Germinal center (tissue), 1 donor: Measurements from ENCODE around the gene ASXL1.

Experiments
- DNase-seq: peaks from one replicate; pipeline ENCODE4 v3.0.0; 2012; ENCODE audit warnings: mixed read lengths, low spot score

The ASXL1 gene

DNA sequence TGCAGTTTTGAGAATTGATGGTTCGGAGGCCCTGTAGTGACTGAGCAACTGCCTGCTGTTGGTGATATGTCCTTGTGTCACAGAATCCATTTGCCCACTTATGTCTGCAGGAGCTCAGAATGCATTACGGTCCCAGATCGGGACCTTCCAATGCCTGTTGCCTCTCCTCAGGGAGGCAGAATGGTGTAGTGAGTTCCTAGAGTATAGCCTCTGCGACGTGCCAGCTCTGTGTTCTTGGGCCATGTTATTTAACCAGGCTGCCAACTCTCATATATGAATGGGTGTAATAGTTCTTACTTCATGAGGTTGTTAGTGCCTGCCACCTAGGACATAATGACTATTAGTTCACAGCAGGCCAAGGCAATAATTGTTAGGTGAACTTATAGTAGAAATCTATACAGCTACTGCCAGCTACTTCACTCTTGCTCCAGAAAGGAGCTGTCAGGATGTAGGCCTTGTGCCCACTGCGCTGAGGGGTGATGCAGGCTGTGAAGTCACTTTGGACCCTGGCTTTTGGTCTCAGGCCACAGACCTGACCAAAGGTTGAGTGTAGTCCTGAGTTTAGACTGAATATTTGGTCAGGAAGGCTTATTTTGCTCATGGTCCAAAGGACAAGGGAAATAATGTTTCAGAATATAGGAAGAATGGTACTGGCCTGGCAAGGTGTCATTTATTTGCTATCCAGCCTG is 82.1 kb downstream of the ASXL1 start:
- no peak for DNase-seq

DNA sequence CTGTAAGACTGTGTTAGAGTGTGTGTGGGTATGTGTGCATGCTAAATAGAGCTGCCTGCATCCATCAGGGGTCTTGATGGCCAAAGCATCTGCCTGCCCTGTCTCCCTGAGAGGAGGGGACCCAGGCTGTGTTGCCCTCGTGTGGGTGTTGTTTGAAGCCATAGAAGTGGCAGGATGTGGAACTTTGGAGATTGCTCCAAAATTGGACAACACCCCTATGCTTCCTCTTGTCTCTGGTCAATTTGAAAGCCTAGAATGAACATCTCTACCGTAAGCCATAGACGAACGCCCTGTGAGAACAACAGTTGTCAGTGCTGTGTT is 82.6 kb downstream of the ASXL1 start:
- no peak for DNase-seq

DNA sequence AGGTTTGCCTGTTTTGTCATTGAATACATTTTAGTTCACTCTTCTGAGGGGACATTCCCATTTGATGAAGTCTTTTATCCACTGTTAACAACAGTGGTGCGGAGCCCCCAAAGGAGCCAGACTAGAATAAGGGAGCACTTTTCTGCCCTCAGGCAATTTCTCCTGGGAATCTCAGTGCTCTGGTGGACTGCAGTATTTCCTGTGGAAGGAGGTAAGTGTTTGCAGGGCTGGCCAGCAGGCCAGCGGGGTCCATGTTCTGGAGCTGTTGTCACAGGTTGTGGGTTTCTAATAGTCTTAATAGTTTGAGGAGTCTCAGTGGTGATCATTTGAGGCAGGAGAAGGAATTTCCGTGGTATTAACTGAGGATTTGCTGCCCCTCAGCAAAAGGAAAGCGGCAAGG is 83.5 kb downstream of the ASXL1 start:
- DNase-seq = no peak

DNA sequence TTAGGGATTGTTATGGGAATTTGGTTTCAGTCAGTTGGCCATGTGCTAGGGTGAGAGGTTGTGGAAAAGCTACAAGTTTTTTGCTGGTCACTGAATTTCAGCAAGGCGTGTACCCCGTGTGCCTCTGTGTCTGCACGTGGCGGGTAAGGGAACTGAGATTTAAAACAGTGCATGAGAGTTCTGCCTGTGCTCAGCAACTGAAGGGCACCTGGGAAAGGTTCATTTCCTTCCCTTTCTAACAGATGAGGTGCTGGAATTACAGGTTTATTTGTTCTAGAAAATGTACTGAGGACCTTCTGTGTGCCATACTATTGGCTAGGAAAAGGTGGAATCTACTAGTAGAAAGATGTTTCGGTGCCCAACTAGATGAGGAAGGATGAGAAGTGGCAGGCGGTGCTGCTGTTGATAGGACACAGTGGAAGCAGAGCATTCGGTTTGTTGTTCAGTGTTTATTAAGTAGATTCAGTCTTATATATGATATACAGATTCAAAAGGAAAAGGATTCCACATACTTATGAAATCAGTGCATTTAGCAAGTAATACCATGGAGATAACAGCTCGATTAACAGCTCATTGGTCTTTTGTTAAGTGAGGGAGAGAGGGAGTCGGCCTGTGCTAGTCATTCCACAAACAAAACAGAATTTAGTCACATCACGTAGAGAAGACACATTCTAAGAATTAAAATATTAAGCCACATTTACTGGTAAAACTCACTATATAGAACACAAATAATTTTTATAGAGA is 84.7 kb downstream of the ASXL1 start:
- no peak for DNase-seq

DNA sequence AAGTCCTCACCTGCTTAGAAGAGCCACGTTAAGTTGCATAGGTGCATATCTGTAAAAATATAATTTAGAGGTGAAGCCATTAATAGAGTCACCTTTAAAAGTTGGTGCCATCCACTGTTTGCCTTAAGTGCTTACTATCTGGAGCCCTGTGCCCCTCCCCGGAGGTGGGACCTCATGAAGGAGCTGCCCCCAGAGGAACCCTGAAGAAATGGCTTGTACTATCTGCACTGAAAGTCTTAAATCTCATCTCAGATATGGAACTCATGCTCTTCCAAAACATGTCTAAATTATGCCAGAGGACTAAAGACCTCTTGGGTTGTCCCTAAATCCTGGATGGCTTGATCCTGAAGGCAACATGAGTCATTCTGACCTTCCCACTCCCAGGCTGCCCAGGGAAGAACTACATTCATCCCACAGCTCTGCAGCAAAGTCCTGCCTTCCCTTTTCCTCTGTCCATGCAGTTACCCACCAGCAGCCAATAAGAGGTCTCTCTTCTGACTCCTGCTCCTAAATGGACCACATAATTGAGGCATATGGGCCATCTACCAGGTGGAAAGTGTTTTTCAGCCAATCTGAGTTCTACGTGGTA is 85.3 kb downstream of the ASXL1 start:
- no peak for DNase-seq

DNA sequence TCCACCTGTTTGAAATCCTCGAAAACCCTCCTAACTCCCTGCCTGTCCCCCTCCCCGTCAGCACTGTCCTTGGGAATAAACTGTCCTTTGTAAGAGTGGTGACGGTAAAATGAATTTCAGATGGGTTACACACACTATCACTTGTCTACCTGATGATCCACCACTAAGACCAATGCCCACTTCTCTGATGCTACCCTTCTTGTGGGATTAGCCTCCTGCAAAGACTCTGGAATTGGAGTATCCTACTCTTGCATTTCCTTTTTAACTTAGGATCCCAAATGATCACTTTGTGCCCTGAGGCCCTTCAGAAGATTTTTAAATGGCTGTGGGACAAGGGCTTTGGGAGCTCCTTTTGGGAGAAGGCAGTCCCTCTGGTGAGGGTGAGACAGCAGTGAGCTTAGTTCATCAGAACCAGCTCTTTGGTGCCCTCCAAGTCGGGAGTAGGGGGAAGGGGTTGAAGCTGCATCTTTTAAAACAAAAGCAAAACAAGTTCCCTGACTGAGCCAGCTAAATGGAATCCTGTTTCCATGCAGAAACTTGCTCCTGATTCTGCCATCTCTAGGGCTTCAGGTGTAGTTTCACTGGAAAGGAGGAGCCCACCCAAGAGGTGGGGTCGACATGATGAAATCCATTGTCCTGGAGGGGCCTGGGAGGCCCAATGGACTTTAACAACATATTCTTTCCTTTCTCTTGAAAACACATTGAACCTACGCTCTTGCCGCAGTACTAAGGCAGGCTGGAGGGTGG is 86.5 kb downstream of the ASXL1 start:
- no peak for DNase-seq

DNA sequence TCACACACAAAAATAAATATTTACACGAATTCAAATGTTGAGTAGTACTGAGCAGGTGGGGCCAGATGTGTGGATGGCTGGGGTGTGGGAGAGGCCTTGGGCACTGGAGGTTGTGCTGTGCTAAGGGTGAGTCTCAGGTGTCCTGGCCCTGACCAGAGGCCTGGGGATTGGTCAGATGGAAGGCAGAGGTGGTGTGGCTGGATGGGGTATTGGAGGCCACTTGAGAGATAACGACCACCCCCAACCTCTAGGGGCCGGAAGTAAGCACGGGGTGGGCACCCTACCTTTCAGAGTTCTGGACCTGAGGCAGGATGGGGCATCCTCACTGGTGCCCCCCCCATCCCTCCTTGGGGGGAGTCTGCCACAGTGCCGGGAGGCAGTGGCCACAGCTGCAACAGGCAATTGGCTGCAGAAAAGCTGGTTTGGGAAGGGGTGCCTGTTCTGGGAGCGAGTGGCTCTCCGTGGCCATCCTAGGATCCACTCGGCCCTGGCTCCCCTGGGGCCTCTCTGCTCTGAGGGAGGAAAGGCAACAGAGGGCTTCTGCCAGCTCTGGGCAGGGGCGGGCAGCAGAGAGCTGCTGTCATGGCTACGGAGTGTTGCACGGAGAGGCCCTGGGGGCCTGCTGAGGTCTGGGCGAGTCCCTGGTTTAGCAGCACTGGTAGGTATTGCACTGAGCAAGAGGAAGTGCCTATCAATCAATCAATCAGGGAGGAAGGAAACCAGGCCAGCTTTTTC is 87.6 kb downstream of the ASXL1 start:
- DNase-seq = no peak

DNA sequence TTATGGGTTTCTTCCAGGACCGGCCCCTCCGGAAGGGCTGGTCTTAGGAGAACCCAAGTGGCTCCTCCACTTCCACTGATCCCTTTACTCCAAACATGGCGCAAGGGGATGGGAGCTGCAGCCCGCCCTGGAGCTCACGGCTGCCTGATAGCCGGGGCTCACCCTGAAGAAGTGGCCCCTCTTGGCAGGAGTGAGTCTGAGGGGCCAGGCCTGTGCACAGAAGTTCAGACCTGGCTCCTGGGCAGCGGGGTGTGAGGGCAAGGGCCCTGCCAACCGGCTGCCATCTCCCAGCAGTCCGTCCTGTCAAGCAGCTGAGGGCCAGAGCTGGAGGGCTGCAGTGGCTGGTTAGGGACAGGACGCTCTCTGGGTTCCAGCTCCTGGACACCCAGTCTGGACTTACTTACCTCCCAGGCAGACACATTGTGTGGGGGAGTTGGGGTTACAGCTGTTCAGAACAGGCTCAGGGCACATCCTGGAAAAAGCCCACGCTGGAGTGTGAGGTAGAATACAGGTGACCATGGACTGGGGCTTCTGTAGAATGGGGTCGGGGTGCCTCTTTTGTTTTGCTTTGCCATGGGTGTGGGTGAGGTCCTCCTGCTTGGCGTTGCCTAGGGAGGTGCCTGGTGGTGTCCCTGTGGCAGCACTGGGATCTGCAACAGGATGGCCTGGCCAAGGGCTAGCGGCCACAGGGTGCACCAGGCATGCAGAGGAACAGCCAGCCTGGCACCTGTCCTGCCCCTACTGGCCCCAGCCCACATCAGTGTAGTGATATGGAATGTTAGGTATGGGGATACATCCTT is 88.4 kb downstream of the ASXL1 start:
- DNase-seq = no peak

DNA sequence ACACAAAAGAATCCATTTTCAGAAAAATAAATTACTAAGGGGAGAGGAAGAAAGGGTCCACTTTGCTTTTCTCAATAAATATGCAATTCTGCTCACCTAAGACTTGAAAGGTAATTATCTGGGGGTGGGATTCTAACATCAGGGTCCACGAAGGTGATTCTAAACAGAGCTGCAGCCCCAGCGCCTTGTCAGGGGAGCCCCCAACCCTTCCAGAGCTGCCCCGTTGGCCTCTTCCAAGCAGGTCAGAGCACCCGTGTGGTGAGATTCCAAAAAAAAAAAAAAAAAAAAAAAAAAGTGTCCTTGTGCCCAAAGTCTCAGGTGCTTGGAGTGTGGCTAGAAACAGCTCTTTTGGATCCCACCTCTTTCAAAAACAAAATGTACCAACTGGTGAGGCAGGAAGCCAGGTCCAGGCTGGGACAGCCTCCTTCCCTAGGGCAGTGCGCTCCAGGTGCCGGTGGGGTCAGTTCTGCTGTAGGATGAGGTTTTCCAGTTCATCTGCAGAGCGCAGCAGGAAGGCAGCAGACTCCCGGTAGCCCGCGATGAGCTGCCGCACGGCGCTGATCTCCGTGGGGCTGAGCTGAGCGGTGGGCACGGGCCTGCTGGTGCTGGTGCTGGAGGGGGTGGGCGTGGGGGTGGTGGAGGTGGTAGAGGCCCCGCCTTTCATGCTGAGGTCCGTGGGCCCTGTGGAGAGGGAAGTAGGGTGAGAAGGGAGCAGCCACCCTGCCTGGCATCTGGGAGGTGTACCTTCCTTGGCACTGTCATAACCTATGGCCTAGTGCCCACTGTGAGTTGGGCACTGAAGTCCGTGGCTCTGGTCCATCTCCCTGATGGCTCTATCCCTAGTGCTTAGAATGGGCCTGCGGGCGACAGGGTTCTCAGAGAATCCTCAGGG is 89.3 kb downstream of the ASXL1 start:
- DNase-seq = no peak

DNA sequence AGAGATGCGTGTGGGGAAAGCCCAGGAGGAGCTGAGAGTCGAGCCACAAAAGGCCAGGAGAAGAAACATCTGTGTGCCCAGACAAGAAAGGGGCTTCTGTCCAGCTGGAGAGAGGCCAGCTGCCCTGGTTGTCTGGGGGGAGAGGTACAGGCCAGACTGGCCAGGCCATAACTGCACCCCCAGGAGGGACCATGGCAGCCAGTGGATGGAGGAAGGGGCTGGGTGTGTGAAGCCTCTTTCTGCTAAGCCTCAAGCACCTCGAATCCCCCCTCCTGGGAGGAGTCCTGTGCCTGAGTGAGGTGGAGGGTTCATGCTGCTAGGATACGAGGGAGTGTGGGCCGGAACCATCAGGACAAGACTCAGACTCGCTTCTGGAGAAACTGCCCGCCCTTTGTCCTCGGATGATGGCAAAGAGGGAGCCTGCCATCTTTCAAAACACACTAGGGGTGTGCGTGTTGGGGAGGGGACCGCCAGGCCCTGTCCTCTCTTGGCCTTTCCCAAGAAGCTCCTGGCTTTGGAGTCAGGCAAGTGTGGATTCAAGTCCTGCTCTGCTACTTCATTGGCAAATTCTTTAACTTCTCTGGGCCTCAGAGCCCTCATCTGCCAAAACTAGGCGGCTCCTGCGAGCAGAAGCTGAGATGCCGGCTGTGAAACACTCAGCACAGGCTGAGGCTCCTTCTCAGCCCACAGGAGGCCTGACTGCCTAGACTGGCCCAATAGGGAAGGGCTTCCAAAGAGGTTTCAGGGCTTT is 90.3 kb downstream of the ASXL1 start:
- no peak for DNase-seq

DNA sequence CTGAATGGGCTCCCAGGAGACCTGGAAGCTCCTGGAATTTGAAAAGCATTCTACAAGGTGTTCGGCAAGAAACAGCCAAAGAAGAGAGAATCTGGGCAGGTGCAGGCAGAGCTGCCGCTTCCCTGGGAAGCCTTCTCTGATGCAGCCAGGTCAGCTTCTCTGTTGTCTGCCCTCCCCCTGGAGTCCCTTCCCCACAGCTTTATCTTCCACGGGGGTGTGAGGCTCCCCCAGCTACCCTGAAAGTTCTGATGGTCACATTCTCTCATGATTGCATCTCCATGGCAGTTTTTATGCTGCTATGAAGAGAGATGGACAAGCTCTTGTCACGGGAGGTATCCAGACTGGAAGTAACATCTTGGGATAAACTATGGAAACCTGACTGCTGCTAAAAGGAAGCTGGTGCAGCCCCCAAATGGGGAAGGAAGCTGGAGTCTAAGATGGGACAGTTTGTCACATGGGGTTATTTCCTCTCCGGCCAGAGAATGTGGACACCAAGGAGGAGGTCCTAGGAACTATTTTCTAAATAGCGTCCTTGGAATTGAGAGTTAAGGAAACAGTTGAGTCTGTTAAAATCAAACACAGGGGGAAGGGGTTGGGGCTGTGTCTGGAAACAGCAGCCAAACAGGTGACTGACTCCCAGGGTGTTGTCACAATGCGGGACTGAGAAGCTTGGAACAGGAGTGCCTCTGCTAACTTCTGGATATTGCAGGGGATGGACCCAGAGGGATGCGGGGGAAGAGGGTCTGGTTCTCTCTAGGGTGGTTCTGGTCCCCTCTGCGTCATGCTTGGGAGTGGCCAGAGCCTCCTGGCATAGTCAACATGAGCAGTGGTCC is 91.1 kb downstream of the ASXL1 start:
- DNase-seq = no peak

DNA sequence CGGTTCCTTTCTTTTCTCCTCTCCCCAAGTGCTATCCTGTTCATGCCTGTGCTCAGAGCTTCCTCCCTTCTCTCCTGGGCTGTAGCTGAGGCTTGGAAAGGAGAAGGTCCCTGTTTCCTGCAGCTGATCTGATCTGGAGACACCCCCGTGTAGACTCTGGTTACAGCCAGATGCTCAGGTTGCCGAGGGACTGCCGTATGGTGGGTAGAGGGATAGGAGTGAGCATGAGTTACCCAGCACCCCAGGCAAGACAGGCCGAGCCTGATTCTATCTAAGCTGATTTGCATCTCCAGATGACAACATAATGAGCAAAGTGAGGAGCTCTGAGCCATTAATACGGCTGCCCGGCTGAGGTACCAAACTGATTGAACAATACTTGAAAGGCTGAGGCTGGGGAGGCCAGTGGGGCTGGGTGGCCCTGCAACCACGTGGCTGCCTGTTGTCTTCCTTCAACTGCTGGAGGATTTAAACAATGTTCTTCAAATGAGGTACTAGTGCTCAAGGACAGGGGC is 91.8 kb downstream of the ASXL1 start:
- DNase-seq = peak; percentile 30

DNA sequence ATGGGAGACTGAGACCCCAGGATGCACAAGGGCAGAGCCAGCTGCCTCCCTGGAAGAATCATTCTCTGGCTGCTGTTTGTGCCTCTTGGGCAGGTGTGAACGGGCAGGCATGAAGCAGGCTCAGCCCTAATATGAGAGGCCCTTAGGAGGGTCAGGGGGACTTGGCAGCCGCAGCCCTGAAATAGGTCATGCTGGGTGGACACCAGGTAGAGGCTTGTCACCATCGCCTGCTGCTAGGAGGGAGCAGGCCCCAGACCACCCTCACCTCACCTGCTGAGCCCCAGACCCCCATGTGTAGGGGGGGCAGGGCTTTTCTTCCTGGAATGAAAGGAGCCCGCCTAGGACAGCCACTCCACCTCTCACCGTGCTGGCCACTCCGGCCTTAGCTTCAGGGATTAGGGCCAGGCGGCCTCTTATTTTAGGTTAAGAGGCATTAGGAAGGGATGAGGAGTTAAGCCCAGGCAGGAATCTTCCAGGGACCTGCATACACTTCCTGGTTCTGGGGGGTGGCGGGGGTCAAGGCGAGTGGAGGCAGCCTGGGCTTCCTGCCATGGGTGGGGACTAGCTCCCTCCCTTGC is 92.4 kb downstream of the ASXL1 start:
- no peak for DNase-seq

DNA sequence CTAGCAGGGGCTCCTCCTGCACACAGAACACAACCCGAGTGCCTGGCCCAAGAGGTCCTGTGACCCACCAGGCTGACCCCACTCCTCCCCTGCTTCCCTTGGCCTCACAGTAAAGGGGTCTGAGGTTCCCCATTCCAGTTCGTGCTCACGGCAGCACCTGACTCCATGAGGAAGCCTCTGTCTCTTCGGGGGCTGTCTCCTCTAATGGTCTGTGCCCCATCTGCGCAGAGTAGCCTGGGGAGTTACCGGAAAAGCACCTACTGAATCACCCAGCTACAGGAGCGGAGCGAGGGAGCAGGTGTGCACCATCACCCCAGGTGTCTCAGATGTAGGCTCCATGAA is 93.2 kb downstream of the ASXL1 start:
- DNase-seq = no peak

DNA sequence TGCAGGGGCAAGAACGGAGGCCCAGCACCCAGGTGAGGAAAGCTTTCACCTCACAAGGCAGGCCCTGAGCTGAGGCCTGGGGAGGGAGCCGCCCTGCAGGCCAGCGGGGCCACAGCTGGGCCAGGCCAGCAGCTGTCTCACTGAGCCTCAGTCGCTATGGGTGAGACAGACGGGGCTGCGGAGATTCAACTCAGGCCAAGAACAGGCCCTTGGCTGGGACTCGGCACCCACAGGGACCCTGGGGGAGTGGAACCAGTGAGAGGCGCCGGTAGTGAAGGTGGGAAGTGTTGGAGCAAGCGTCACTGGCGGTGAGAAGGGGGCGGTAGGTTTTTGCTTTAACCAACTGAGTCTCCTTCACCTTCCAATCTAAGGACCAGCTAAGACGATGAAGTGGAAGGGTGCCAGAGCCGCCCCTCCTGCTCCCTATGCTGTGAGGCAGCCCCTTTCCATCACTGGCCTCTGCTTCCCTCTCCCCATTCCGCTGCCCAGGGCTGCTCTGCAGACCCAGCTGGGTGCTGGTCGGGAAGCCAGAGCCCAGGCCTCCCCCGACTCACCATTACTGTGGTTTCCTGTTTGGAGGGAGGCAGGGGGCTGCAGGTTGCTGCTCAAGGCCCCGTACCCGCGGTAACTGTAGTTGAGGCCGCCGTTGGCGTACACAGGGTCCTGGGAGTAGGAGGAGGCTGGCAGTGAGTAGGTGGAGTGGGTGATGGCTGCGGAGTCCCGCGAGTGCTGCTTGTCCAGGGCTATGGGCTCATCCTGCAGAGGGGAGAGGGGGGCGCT is 93.7 kb downstream of the ASXL1 start:
- DNase-seq = no peak

DNA sequence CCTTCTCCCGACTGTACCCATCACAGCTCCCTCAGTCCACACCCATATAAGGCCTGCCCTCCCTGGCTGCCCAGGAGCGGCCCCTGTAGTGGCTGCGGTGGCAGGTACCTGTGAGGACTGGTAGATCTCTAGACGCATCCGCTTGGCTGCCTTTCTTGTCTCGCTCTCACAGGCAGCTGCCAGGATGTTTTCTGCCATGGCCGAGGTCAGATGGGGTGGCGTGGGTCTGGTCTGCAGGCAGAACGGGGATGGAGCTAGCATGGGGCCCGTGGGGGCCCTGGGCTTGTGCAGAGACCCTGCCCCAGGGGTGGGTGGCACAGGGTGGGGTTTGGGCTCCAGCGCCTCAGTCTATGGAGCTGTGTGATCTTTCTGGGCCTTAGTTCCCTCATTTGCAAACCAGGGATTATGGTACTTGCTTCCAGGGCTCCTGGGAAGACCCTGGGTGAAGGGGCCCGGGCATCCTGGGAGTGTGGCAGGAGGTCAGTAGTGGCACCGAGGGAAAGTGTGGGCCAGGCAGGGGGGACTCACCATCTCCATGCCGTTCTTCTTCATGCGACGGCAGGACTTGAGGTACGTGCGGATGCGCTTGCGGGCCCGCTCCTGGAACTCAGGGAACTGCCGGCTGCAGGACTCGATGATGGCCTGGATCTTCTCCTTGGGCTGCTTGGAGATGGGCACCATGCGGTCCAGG is 94.8 kb downstream of the ASXL1 start:
- DNase-seq = no peak
